AG04450 (cell line): ENCODE data around the gene TMX3. TPM values are rescaled to one million over a fixed set of nuclear protein-coding genes. Genes with fewer than 3 reads are reported as not detected.

Experiments used
- CTCF ChIA-PET: fragments of 300-600, 350-600 bp; formaldehyde crosslinking; extraction: SDS; loops from one replicate; lab custom pipeline; 2022; ENCODE audit warnings: antibody characterized with exemption, inconsistent platforms; lab: Charles Lee
- POLR2A ChIA-PET: fragments of 350-600 bp; formaldehyde crosslinking; extraction: SDS; loops from one replicate; lab custom pipeline; 2021; ENCODE audit warnings: antibody characterized with exemption, inconsistent platforms; lab: Yijun Ruan, JAX
- DNase-seq: peaks from one replicate; pipeline ENCODE4 v3.0.0-alpha.2; 2011; ENCODE audit warnings: low read depth, low spot score
- H3K27ac ChIP-seq: one replicate; pipeline ENCODE4 v1.5.1; 2012; ENCODE audit warnings: low read depth, low read length, control low read depth
- H3K27me3 ChIP-seq: one replicate; pipeline ENCODE4 v1.6.0; 2012; ENCODE audit warnings: low read length; ENCODE audit not compliant: control insufficient read depth, insufficient read depth
- H3K4me3 ChIP-seq: 2 replicates; pipeline ENCODE4 v1.5.1; 2011; ENCODE audit warnings: mild to moderate bottlenecking, low read depth, low read length, control low read depth
- H3K9me3 ChIP-seq: 2 replicates; pipeline ENCODE4 v1.5.1; 2012; ENCODE audit warnings: low read length; ENCODE audit not compliant: control insufficient read depth, insufficient read depth
- polyA plus RNA-seq: library from polyadenylated mRNA; depleted of rRNA; stranded (reverse); fragments of >200 nt; gene quantifications from 2 replicates; pipeline ENCODE4 v1.2.3, GENCODE V29; 2011
- TF ChIP-seq, protein P1 (sequence below): IDR thresholded peaks from 2 replicates; pipeline ENCODE4 v1.5.1; 2011; ENCODE audit warnings: low read depth, low read length, control low read depth, inconsistent platforms

The TMX3 gene
- polyA plus RNA-seq, 1 experiment: 59.6 TPM

- POLR2A ChIA-PET: no interaction called here
- CTCF ChIA-PET: no interaction called here
- H3K9me3 ChIP-seq: no peaks in the 10 kb centered on the region
- no peak for DNase-seq
- H3K27ac ChIP-seq: no peak overlapping the region
- no peaks in the 10 kb centered on the region for H3K27me3 ChIP-seq
- H3K4me3 ChIP-seq: peak overlapping the region; percentile 88
- TF ChIP-seq, protein P1, sequence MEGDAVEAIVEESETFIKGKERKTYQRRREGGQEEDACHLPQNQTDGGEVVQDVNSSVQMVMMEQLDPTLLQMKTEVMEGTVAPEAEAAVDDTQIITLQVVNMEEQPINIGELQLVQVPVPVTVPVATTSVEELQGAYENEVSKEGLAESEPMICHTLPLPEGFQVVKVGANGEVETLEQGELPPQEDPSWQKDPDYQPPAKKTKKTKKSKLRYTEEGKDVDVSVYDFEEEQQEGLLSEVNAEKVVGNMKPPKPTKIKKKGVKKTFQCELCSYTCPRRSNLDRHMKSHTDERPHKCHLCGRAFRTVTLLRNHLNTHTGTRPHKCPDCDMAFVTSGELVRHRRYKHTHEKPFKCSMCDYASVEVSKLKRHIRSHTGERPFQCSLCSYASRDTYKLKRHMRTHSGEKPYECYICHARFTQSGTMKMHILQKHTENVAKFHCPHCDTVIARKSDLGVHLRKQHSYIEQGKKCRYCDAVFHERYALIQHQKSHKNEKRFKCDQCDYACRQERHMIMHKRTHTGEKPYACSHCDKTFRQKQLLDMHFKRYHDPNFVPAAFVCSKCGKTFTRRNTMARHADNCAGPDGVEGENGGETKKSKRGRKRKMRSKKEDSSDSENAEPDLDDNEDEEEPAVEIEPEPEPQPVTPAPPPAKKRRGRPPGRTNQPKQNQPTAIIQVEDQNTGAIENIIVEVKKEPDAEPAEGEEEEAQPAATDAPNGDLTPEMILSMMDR: no peak
These were observed 1.1 kb downstream of the TMX3 start for GRCh38 chr18:68713796-68714195.

DNA sequence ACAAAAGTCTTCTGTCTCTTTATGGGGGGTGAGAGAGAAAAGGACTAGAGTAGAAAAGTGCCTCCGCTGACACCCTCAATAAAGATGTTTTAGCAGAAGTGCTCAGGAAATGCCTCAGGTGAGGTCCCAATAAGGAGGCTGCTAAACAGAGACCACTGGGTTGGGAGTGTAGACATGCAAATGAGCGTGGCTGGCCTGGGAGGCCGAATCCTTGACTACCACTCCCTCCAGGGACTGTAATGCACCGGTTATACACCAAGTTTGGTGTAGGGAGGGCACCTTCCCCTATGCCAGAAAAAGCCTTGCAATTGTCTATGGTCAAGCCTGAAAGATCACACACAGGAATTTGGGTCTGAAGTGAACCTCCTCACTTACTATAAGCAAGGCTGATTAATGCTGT lies 1.8 kb downstream of the TMX3 start:
- TF ChIP-seq, protein P1: no peak
- Histone ChIP-seq H3K4me3 (peak overlapping the region; percentile 31), H3K27me3 (no peaks in the 10 kb centered on the region), H3K9me3 (no peaks in the 10 kb centered on the region), H3K27ac (no peak overlapping the region)
- ChIA-PET CTCF (no interaction called here), POLR2A (no interaction called here)
- DNase-seq: no peak

DNA sequence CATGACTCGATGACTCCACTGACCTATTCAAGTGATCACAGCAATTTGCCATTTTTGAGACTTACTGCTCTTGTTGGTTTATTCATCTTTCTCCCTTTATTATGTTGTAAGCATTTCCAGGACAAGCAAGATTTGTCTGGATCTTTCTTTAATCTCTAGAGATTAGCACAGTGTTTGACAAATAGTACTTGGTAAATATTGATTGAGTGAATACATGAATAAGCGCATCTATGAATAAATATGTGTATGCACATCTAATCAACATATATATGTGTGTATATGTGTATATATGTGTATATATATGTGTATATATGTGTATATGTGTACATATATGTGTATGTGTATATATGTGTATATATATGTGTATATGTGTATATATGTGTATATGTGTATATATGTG lies 7.3 kb downstream of the TMX3 start:
- H3K27me3 ChIP-seq: no peaks in the 10 kb centered on the region
- CTCF ChIA-PET: no interaction called here
- TF ChIP-seq, protein P1: no peak
- H3K4me3 ChIP-seq: no peak overlapping the region
- POLR2A ChIA-PET: no interaction called here
- H3K27ac ChIP-seq: no peak overlapping the region
- H3K9me3 ChIP-seq: no peaks in the 10 kb centered on the region
- no peak for DNase-seq

- no peaks in the 10 kb centered on the region for H3K9me3 ChIP-seq
- TF ChIP-seq, protein P1: no peak
- no peaks in the 10 kb centered on the region for H3K27me3 ChIP-seq
- ChIA-PET POLR2A (no interaction called here), CTCF (no interaction called here)
- H3K27ac ChIP-seq: no peak overlapping the region
- H3K4me3 ChIP-seq: no peak overlapping the region
- no peak for DNase-seq
These were observed 9.8 kb downstream of the TMX3 start for GRCh38 chr18:68705119-68705518.

GRCh38 chr18:68703326-68703725 lies 11.6 kb downstream of the TMX3 start:
- POLR2A ChIA-PET: no interaction called here
- TF ChIP-seq, protein P1: no peak

More at GRCh38 chr18:68703326-68703725, 11.6 kb downstream of the TMX3 start:
- no peak for DNase-seq
- H3K4me3 ChIP-seq: no peak overlapping the region
- H3K27me3 ChIP-seq: no peaks in the 10 kb centered on the region
- H3K9me3 ChIP-seq: no peaks in the 10 kb centered on the region
- CTCF ChIA-PET: no interaction called here
- H3K27ac ChIP-seq: no peak overlapping the region
